Bone marrow (tissue), 2 donors: ENCODE data around the gene GNA15.

ENCODE experiments used
- DNase-seq, 2 donors: peaks; one replicate each; lab custom pipeline; 2025; lab: John Stamatoyannopoulos, UW

Gene GNA15

GRCh38 chr19:3208317-3209207 lies 72.7 kb downstream of the GNA15 start:
- no peak for DNase-seq

GRCh38 chr19:3210347-3211017 lies 74.6 kb downstream of the GNA15 start:
- DNase-seq: peak; percentile 35 to 47

- no peak for DNase-seq
Observed at GRCh38 chr19:3211191-3211590, 75.4 kb downstream of the GNA15 start.

GRCh38 chr19:3213159-3213558 lies 77.3 kb downstream of the GNA15 start:
- no peak for DNase-seq
